Right renal pelvis (tissue), 4 donors: Measurements from ENCODE around the gene LRIG3. TPM values are rescaled to one million over a fixed set of nuclear protein-coding genes. Genes with fewer than 3 reads are reported as not detected.
A peak's percentile ranks its signal among the peaks of the same experiment; 100 is the strongest.
"Not testable (repeated sequence)": the region's sequence is repeated elsewhere in the genome, so short reads cannot be mapped to it uniquely, and the experiment has no call there.

ENCODE experiments used
- DNase-seq, 4 donors: peaks; one replicate each; pipeline ENCODE4 v3.0.0-alpha.2; 2013; ENCODE audit warnings: low read depth in 4 of 4, low spot score in 3 of 4, missing footprints in 1 of 4
- polyA plus RNA-seq, 4 donors: library from polyadenylated mRNA; unstranded; fragments of 120-200 nt; gene quantifications; one replicate each; pipeline ENCODE4 v1.2.1, GENCODE V29; 2013; ENCODE audit not compliant: insufficient read length in 4 of 4

The LRIG3 gene
- 10 to 100 TPM; 33.3 to 39.1 (median 34.0) TPM for polyA plus RNA-seq

- peak in 3 of 4 donors; percentile 88 to 92 (median 89) for DNase-seq
These were observed at the start of gene LRIG3 for GRCh38 chr12:58920102-58920960. Gene LRIG3, minus strand, starts transcription at chr12:58920504. Its CDS starts 269 bp downstream, at chr12:58920235.

GRCh38 chr12:58969237-58969636 is 48.9 kb upstream of the LRIG3 start:
- DNase-seq: peak in 1 of 4 donors; percentile 5

- DNase-seq: no peak
These were observed 47.3 kb upstream of the LRIG3 start for GRCh38 chr12:58967561-58967960.

GRCh38 chr12:58966939-58967338 is 46.6 kb upstream of the LRIG3 start:
- no peak for DNase-seq

- no peak for DNase-seq
These were observed 45.3 kb upstream of the LRIG3 start for GRCh38 chr12:58965568-58965967.

- no peak for DNase-seq
These were observed 43.5 kb upstream of the LRIG3 start for GRCh38 chr12:58963844-58964243.

GRCh38 chr12:58961906-58962305 is 41.6 kb upstream of the LRIG3 start:
- no peak for DNase-seq

- no peak for DNase-seq
These were observed 40.9 kb upstream of the LRIG3 start for GRCh38 chr12:58961166-58961565.

- DNase-seq: no peak
These were observed 39.5 kb upstream of the LRIG3 start for GRCh38 chr12:58959639-58960300.

- DNase-seq: no peak
These were observed 37.0 kb upstream of the LRIG3 start for GRCh38 chr12:58957298-58957697.

- no peak for DNase-seq
These were observed 35.5 kb upstream of the LRIG3 start for GRCh38 chr12:58955849-58956248.

- DNase-seq: no peak
These were observed 33.7 kb upstream of the LRIG3 start for GRCh38 chr12:58954002-58954401.

- DNase-seq: no peak
These were observed 30.4 kb upstream of the LRIG3 start for GRCh38 chr12:58950739-58951100.

- DNase-seq: not testable (repeated sequence)
These were observed 29.8 kb upstream of the LRIG3 start for GRCh38 chr12:58949954-58950738.

GRCh38 chr12:58943079-58943478 is 22.8 kb upstream of the LRIG3 start:
- DNase-seq: no peak

- DNase-seq: no peak
These were observed 22.0 kb upstream of the LRIG3 start for GRCh38 chr12:58942345-58942744.

GRCh38 chr12:58939399-58940100 is 19.2 kb upstream of the LRIG3 start:
- DNase-seq: no peak

GRCh38 chr12:58938440-58938839 is 18.1 kb upstream of the LRIG3 start:
- no peak for DNase-seq

GRCh38 chr12:58934528-58934927 is 14.2 kb upstream of the LRIG3 start:
- DNase-seq: no peak
